Endothelial cell of umbilical vein (primary cell): ENCODE measurements around the gene PLS1. TPM values are rescaled to one million over a fixed set of nuclear protein-coding genes. Genes with fewer than 3 reads are reported as not detected.

ENCODE experiments used
- BruUV-seq: library from RNA; stranded (reverse); fragments of 400-500 nt; replicated peaks from 2 replicates; lab custom pipeline; 2021; lab: Mats Ljungman, UMichigan
- CTCF ChIA-PET: fragments of 300-600, 350-600 bp; sonication (Branson Sonifier 250); formaldehyde crosslinking; loops from one replicate; lab custom pipeline; 2021; ENCODE audit warnings: antibody characterized with exemption, inconsistent platforms; lab: Charles Lee
- POLR2A ChIA-PET: fragments of 300-600, 350-600 bp; sonication (Branson Sonifier 250); formaldehyde crosslinking; loops from one replicate; lab custom pipeline; 2021; ENCODE audit warnings: antibody characterized with exemption, inconsistent platforms; lab: Charles Lee
- DNase-seq: peaks from one replicate; pipeline ENCODE4 v3.0.0-alpha.2; 2011; ENCODE audit warnings: low read depth, low spot score
- FAIRE-seq: peaks from 2 replicates; lab custom pipeline; 2011; peaks lifted over from hg19 to GRCh38; lab: Jason Lieb, UNC
- H2AFZ ChIP-seq: 2 replicates; pipeline ENCODE4 v1.6.0; 2012; ENCODE audit warnings: low read depth, low read length, control low read depth, inconsistent platforms
- H3K27ac ChIP-seq: 2 replicates; pipeline ENCODE4 v1.5.1; 2011; ENCODE audit warnings: low read depth, mild to moderate bottlenecking, control low read depth, low read length, moderate library complexity; ENCODE audit not compliant: insufficient read depth
- H3K27me3 ChIP-seq, 2 experiments: 2 replicates each; pipeline versions ENCODE4 v1.6.0 to v1.6.1; 2011; ENCODE audit warnings: low read length in 2 of 2, mixed read lengths in 1 of 2; ENCODE audit not compliant: control insufficient read depth in 2 of 2, insufficient read depth in 2 of 2
- H3K36me3 ChIP-seq, 2 experiments: 2 replicates in 1 of 2; 3 replicates in 1 of 2; pipeline ENCODE4 v1.5.1; 2011; ENCODE audit warnings: low read length in 2 of 2, mild to moderate bottlenecking in 1 of 2, moderate library complexity in 1 of 2; ENCODE audit not compliant: control insufficient read depth in 2 of 2, insufficient read depth in 2 of 2; ENCODE audit errors: extremely low read depth in 1 of 2
- H3K4me1 ChIP-seq: 3 replicates; pipeline ENCODE4 v1.5.1; 2011; ENCODE audit warnings: mild to moderate bottlenecking, low read length; ENCODE audit not compliant: control insufficient read depth, insufficient read depth; ENCODE audit errors: extremely low read depth
- H3K4me2 ChIP-seq: 2 replicates; pipeline ENCODE4 v1.6.1; 2011; ENCODE audit warnings: low read length, control low read depth, mixed read lengths; ENCODE audit not compliant: insufficient read depth
- H3K4me3 ChIP-seq, 3 experiments: fragments of 200-600 bp in 1 of 3; sonication (generic), shearing (Covaris generic) in 1 of 3; replicated peaks in 1 of 3; 2 replicates each; pipeline ENCODE4 v1.5.1; 2011 to 2016; ENCODE audit warnings: control low read depth in 3 of 3, low read length in 3 of 3, mild to moderate bottlenecking in 2 of 3, inconsistent platforms in 1 of 3, low read depth in 1 of 3, moderate library complexity in 1 of 3; ENCODE audit not compliant: insufficient read depth in 1 of 3
- H3K79me2 ChIP-seq: 2 replicates; pipeline ENCODE4 v1.6.0; 2012; ENCODE audit warnings: low read length, inconsistent platforms; ENCODE audit not compliant: control insufficient read depth, insufficient read depth
- H3K9ac ChIP-seq: replicated peaks from 2 replicates; pipeline ENCODE3; 2011; ENCODE audit warnings: low read length, control low read depth; ENCODE audit not compliant: insufficient read depth; ENCODE audit errors: extremely low read depth
- H3K9me1 ChIP-seq: replicated peaks from 3 replicates; pipeline ENCODE4 v1.6.0; 2011; ENCODE audit warnings: mild to moderate bottlenecking, low read length; ENCODE audit not compliant: control insufficient read depth, insufficient read depth; ENCODE audit errors: extremely low read depth
- H3K9me3 ChIP-seq: replicated peaks from 2 replicates; pipeline ENCODE4 v1.5.1; 2012; ENCODE audit warnings: low read length, inconsistent platforms; ENCODE audit not compliant: control insufficient read depth, insufficient read depth
- H4K20me1 ChIP-seq: replicated peaks from 2 replicates; pipeline ENCODE3; 2011; ENCODE audit warnings: mild to moderate bottlenecking, low read length; ENCODE audit not compliant: control insufficient read depth, insufficient read depth; ENCODE audit errors: extremely low read depth
- EZH2 ChIP-seq: IDR thresholded peaks from 2 replicates; pipeline ENCODE4 v1.6.1; 2012; ENCODE audit warnings: borderline replicate concordance, low read depth, mild to moderate bottlenecking, moderate library complexity, low read length, inconsistent platforms; ENCODE audit not compliant: severe bottlenecking
- GATA2 ChIP-seq: IDR thresholded peaks from 2 replicates; pipeline ENCODE4 v1.7.0; 2011; ENCODE audit warnings: low read depth, mild to moderate bottlenecking, moderate library complexity, mixed read lengths, low read length; ENCODE audit not compliant: insufficient read length, insufficient read depth
- JUN ChIP-seq: IDR thresholded peaks from 2 replicates; pipeline ENCODE4 v1.6.1; 2011; ENCODE audit warnings: borderline replicate concordance, low read depth; ENCODE audit not compliant: insufficient read length, insufficient read depth
- MYC ChIP-seq: IDR thresholded peaks from one replicate; pipeline ENCODE4 v1.6.1; 2011; ENCODE audit warnings: mild to moderate bottlenecking, low read depth, low read length
- POLR2A ChIP-seq: IDR thresholded peaks from 2 replicates; pipeline ENCODE4 v1.6.1; 2012; ENCODE audit warnings: low read depth, mild to moderate bottlenecking, control low read depth, low read length
- POLR2AphosphoS5 ChIP-seq: IDR thresholded peaks from 2 replicates; pipeline ENCODE4 v1.6.1; 2012; ENCODE audit warnings: low read depth, mild to moderate bottlenecking, control low read depth, low read length, moderate library complexity; ENCODE audit not compliant: insufficient read depth
- dilution Hi-C: fragments of 300-500 bp; cut with MboI; formaldehyde crosslinking; loops from one replicate; pipeline ENCODE4 v1.15.0; 2019; ENCODE audit warnings: low sequenced_read_pairs; ENCODE audit not compliant: extremely low pct_ligation_motif_present
- intact Hi-C: fragments of 100-400 bp; cut with micrococcal nuclease; formaldehyde crosslinking; loops from one replicate; pipeline ENCODE4 v1.10.0; 2022
- polyA plus RNA-seq, 4 experiments: library from polyadenylated mRNA; depleted of rRNA in 3 of 4; stranded (reverse) in 3 of 4; unstranded in 1 of 4; fragments of >200 nt; gene quantifications; 2 replicates each; pipeline versions ENCODE4 v1.2.1 to v1.2.3, GENCODE V29; 2011 to 2012; ENCODE audit warnings: missing spikeins in 1 of 4
- total RNA-seq: library from RNA; stranded (reverse); gene quantifications from 2 replicates; pipeline ENCODE4 v1.2.3, GENCODE V29; 2021
- TF ChIP-seq, protein P1 (sequence below): IDR thresholded peaks from 2 replicates; pipeline ENCODE4 v1.6.1; 2011; ENCODE audit not compliant: insufficient read depth, insufficient read length
- TF ChIP-seq, protein P2 (sequence below), 2 donors: IDR thresholded peaks; 1 replicate in 1 of 2; 2 replicates in 1 of 2; pipeline ENCODE4 v1.5.1; 2011; ENCODE audit warnings: low read length in 2 of 2, mild to moderate bottlenecking in 2 of 2, moderate library complexity in 2 of 2, control low read depth in 1 of 2, inconsistent platforms in 1 of 2, low read depth in 1 of 2; ENCODE audit not compliant: insufficient read depth in 1 of 2; ENCODE audit errors: extremely low read depth in 1 of 2

The PLS1 gene
- total and polyA plus RNA-seq, 2 donors (not counting 3 experiments of a cell fraction or from before 2014, with no cell fraction given): 0.59 to 1.3 TPM

DNA sequence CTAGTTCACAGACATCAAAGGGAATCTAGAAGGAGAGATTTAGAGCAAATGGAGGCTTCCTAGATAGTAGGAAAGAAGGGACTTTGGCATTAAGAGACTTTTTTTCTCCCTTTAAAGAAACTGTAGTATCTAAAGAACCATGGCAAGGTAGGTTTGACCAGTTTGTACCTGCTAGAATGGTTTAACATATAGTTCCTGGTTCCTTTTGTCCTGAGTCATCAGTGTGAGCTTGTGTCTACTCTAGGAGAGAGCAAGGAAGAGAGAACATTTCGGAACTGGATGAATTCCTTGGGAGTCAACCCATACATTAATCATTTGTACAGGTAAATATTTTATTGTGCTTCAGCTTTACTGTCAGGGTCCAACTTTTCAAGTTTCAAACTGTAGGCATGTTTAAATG is 98.0 kb downstream of the PLS1 start:
- Histone ChIP-seq H2AFZ (no peak overlapping the region), H3K9ac (no peak overlapping the region), H3K27ac (no peak overlapping the region), H3K36me3 (no peaks in the 10 kb centered on the region), H3K4me1 (no peaks in the 10 kb centered on the region), H3K9me1 (no peaks in the 10 kb centered on the region), H3K79me2 (no peaks in the 10 kb centered on the region), H3K9me3 (no peaks in the 10 kb centered on the region), H3K27me3 (no peaks in the 10 kb centered on the region), H3K4me3 (no peak overlapping the region), H4K20me1 (no peaks in the 10 kb centered on the region), H3K4me2 (no peak overlapping the region)
- POLR2A ChIA-PET: no interaction called here
- intact Hi-C loops (no loop called here), dilution Hi-C loops (no loop called here)
- no peak for DNase-seq
- FAIRE-seq: no peak
- TF ChIP-seq POLR2A: no peak
- TF ChIP-seq, protein P1, sequence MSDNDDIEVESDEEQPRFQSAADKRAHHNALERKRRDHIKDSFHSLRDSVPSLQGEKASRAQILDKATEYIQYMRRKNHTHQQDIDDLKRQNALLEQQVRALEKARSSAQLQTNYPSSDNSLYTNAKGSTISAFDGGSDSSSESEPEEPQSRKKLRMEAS: no peak
- no peak for TF ChIP-seq JUN
- no peak for TF ChIP-seq POLR2AphosphoS5
- no peak for TF ChIP-seq GATA2
- TF ChIP-seq MYC: no peak
- BruUV-seq: no TSS peak
- CTCF ChIA-PET: no interaction called here

DNA sequence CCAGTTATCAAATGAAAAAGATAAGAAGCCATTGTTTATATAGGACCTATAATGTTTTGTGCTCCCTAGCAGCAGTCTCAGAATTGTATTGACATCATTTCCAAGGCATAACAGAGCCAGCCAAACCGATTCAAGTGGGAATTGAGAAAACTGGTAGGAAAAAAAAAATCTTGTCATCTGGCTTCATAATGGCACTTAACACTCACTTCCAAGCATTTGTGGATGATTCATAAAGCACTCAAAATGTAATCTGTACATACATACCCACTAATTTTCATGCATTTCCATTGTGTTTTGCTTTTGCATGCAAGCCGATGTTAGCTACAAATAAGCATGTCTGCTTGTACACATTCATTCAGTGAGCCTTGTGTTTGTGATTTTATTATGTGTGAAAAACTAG is 109.0 kb downstream of the PLS1 start:
- ChIA-PET CTCF (interaction anchor here (1.2 to 1.4 kb wide), 2 partner anchors 37 to 124 kb away, joined by 3 read pairs; no protein-coding TSS in a partner anchor), POLR2A (no interaction called here)
- H3K4me1 ChIP-seq: no peaks in the 10 kb centered on the region
- H3K36me3 ChIP-seq: no peaks in the 10 kb centered on the region
- no peak overlapping the region for H3K27ac ChIP-seq
- TF ChIP-seq POLR2AphosphoS5 (no peak), POLR2A (no peak), EZH2 (no peak), MYC (no peak), JUN (no peak), GATA2 (no peak)
- TF ChIP-seq, protein P2, sequence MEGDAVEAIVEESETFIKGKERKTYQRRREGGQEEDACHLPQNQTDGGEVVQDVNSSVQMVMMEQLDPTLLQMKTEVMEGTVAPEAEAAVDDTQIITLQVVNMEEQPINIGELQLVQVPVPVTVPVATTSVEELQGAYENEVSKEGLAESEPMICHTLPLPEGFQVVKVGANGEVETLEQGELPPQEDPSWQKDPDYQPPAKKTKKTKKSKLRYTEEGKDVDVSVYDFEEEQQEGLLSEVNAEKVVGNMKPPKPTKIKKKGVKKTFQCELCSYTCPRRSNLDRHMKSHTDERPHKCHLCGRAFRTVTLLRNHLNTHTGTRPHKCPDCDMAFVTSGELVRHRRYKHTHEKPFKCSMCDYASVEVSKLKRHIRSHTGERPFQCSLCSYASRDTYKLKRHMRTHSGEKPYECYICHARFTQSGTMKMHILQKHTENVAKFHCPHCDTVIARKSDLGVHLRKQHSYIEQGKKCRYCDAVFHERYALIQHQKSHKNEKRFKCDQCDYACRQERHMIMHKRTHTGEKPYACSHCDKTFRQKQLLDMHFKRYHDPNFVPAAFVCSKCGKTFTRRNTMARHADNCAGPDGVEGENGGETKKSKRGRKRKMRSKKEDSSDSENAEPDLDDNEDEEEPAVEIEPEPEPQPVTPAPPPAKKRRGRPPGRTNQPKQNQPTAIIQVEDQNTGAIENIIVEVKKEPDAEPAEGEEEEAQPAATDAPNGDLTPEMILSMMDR (IDR thresholded peaks at IDR 0.05; ENCODE audit: extremely low read depth in 1 of 2, insufficient read depth in 1 of 2, low read depth in 1 of 2, low read length in 2 of 2): no peak
- no peaks in the 10 kb centered on the region for H3K79me2 ChIP-seq
- FAIRE-seq: no peak
- no peak overlapping the region for H3K4me3 ChIP-seq
- DNase-seq: no peak
- H2AFZ ChIP-seq: no peak overlapping the region
- H3K9ac ChIP-seq: no peak overlapping the region
- no peak overlapping the region for H3K4me2 ChIP-seq
- dilution Hi-C loops (no loop called here), intact Hi-C loops (no loop called here)
- H3K9me3 ChIP-seq: no peaks in the 10 kb centered on the region
- BruUV-seq: no TSS peak
- H3K27me3 ChIP-seq: no peaks in the 10 kb centered on the region
- no peaks in the 10 kb centered on the region for H3K9me1 ChIP-seq
- H4K20me1 ChIP-seq: no peaks in the 10 kb centered on the region
